SU-DHL-6 (cell line): ENCODE data around the gene STAC.

Source experiments
- H2AFZ ChIP-seq: fragments of 200-600 bp; sonication (generic); 2 replicates; pipeline ENCODE4 v1.6.1; 2014; ENCODE audit warnings: low read depth, mild to moderate bottlenecking, moderate library complexity, mixed read lengths, antibody characterized with exemption, low read length; ENCODE audit not compliant: severe bottlenecking
- H3F3A ChIP-seq: fragments of 200-600 bp; shearing (Covaris generic); 2 replicates; pipeline ENCODE4 v1.6.0; 2016; ENCODE audit warnings: antibody characterized with exemption, mild to moderate bottlenecking; ENCODE audit not compliant: insufficient read depth
- H3K27ac ChIP-seq: fragments of 200-600 bp; sonication (generic); 2 replicates; pipeline ENCODE4 v1.5.1; 2016; ENCODE audit warnings: low read depth, mild to moderate bottlenecking, low read length, moderate library complexity, mixed read lengths
- H3K27me3 ChIP-seq: fragments of 200-600 bp; sonication (generic), shearing (Covaris generic); 2 replicates; pipeline ENCODE4 v1.6.0; 2014; ENCODE audit warnings: mild to moderate bottlenecking, low read length
- H3K36me3 ChIP-seq: fragments of 200-600 bp; sonication (generic); 2 replicates; pipeline ENCODE4 v1.6.1; 2014; ENCODE audit warnings: mild to moderate bottlenecking, low read length, mixed read lengths
- H3K4me2 ChIP-seq: fragments of 300-600, 200-600 bp; shearing (Covaris generic), sonication (generic); 2 replicates; pipeline ENCODE4 v1.6.0; 2014; ENCODE audit warnings: low read length, low read depth, mild to moderate bottlenecking; ENCODE audit not compliant: poor library complexity, severe bottlenecking
- H3K4me3 ChIP-seq: fragments of 200-600 bp; sonication (generic); 2 replicates; pipeline ENCODE4 v1.5.1; 2014; ENCODE audit warnings: antibody characterized with exemption, low read length, mild to moderate bottlenecking, mixed read lengths; ENCODE audit not compliant: insufficient read depth, poor library complexity, severe bottlenecking
- H3K79me2 ChIP-seq: fragments of 200-600 bp; sonication (generic); 2 replicates; pipeline ENCODE4 v1.6.1; 2014; ENCODE audit warnings: mild to moderate bottlenecking, low read length, moderate library complexity; ENCODE audit not compliant: insufficient read depth
- H3K9ac ChIP-seq: fragments of 200-600 bp; sonication (generic); 2 replicates; pipeline ENCODE4 v1.7.0; 2014; ENCODE audit warnings: mild to moderate bottlenecking, low read length
- H3K9me2 ChIP-seq: fragments of 200-600 bp; sonication (generic); replicated peaks from 2 replicates; pipeline ENCODE4 v1.6.1; 2014; ENCODE audit warnings: low read length; ENCODE audit not compliant: insufficient read depth
- H3K9me3 ChIP-seq: fragments of 200-600 bp; sonication (generic); 2 replicates; pipeline ENCODE4 v1.6.1; 2014; ENCODE audit warnings: low read length, mixed read lengths; ENCODE audit not compliant: insufficient read depth
- H4K20me1 ChIP-seq: fragments of 200-600 bp; sonication (generic); 2 replicates; pipeline ENCODE4 v1.6.1; 2014; ENCODE audit warnings: low read depth, mild to moderate bottlenecking, antibody characterized with exemption, low read length, moderate library complexity, mixed read lengths
- CTCF ChIP-seq: fragments of 200-600 bp; sonication (generic); IDR thresholded peaks from one replicate; pipeline ENCODE4 v1.5.1; 2017; ENCODE audit warnings: antibody characterized with exemption, mild to moderate bottlenecking, low read length, moderate library complexity; ENCODE audit not compliant: insufficient read depth, poor library complexity, severe bottlenecking
- EZH2phosphoT487 ChIP-seq: fragments of 200-600 bp; sonication (generic), shearing (Covaris generic); conservative IDR thresholded peaks from 2 replicates; pipeline ENCODE4 v1.6.1; 2018; ENCODE audit warnings: mild to moderate bottlenecking, antibody characterized with exemption, low read length, moderate library complexity, mixed read lengths

STAC gene

DNA sequence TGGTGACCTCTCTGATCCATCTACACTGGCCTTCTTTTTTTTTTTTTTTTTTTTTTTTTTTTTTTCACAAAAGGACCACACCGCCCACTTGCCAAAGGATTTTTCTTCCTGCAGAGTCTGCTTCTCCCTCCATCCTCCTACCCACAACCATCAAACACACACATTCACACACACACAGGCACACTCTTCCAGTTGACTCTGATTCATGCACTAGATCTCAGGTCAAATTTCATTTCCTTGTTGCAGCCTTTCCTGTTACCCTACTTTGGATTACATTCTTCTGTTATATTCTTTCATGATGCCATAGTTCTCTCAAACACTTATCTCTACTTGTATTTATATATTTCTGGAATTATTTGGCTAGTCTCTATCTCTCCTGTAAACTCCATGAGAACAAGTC is 133.9 kb downstream of the STAC start:
- TF ChIP-seq EZH2phosphoT487 (no peak), CTCF (no peak)
- Histone ChIP-seq H3F3A (no peaks in the 10 kb centered on the region), H3K27ac (no peak overlapping the region), H4K20me1 (no peaks in the 10 kb centered on the region), H3K79me2 (no peaks in the 10 kb centered on the region), H3K27me3 (no peaks in the 10 kb centered on the region), H2AFZ (no peak overlapping the region), H3K4me2 (no peak overlapping the region), H3K9me3 (no peaks in the 10 kb centered on the region), H3K9ac (no peak overlapping the region), H3K36me3 (no peaks in the 10 kb centered on the region), H3K4me3 (no peak overlapping the region), H3K9me2 (no peaks in the 10 kb centered on the region)

GRCh38 chr3:36519682-36520081 is 139.4 kb downstream of the STAC start:
- Histone ChIP-seq H3K36me3 (no peaks in the 10 kb centered on the region), H3K4me2 (no peak overlapping the region), H2AFZ (no peak overlapping the region), H3K9ac (no peak overlapping the region), H3K4me3 (no peak overlapping the region), H3K27me3 (no peaks in the 10 kb centered on the region), H3K27ac (no peak overlapping the region), H3K79me2 (no peaks in the 10 kb centered on the region), H3F3A (no peaks in the 10 kb centered on the region), H4K20me1 (no peaks in the 10 kb centered on the region), H3K9me2 (no peaks in the 10 kb centered on the region), H3K9me3 (no peaks in the 10 kb centered on the region)
- TF ChIP-seq CTCF = no peak
- TF ChIP-seq EZH2phosphoT487 = no peak

- Histone ChIP-seq H3K79me2 (no peaks in the 10 kb centered on the region), H2AFZ (no peak overlapping the region), H3K36me3 (no peaks in the 10 kb centered on the region), H3K4me2 (no peak overlapping the region), H3K9ac (no peak overlapping the region), H3K4me3 (no peak overlapping the region), H3K9me3 (no peaks in the 10 kb centered on the region), H4K20me1 (no peaks in the 10 kb centered on the region), H3K27ac (no peak overlapping the region), H3K9me2 (no peaks in the 10 kb centered on the region), H3K27me3 (no peaks in the 10 kb centered on the region), H3F3A (no peaks in the 10 kb centered on the region)
- TF ChIP-seq EZH2phosphoT487 = no peak
- TF ChIP-seq CTCF = no peak
These were observed 140.1 kb downstream of the STAC start for GRCh38 chr3:36520241-36521006.
